Measurements from ENCODE around the gene KDM7A.

The KDM7A gene

DNA sequence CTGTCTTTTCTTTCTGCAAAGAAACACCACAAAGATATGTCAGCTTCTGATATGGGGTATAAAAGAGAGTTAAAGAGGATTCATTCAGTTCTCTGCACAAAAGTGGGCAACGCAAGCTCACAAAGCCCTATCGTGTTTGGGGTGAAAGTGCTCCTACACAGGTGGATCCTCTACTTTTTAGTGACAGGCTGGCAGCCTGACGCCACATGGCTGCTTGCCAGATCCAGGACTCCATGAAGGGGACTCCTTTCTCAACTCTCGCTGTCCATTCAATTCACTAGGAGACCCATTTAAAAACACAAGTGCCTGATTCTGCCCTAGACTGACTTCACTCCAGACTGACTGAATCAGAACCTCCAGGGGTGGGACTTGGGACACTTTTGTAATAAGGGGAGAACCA is 122.0 kb downstream of the KDM7A start:
- no peak for DNase-seq (ENCODE audit: low read depth in 2 of 2)

DNA sequence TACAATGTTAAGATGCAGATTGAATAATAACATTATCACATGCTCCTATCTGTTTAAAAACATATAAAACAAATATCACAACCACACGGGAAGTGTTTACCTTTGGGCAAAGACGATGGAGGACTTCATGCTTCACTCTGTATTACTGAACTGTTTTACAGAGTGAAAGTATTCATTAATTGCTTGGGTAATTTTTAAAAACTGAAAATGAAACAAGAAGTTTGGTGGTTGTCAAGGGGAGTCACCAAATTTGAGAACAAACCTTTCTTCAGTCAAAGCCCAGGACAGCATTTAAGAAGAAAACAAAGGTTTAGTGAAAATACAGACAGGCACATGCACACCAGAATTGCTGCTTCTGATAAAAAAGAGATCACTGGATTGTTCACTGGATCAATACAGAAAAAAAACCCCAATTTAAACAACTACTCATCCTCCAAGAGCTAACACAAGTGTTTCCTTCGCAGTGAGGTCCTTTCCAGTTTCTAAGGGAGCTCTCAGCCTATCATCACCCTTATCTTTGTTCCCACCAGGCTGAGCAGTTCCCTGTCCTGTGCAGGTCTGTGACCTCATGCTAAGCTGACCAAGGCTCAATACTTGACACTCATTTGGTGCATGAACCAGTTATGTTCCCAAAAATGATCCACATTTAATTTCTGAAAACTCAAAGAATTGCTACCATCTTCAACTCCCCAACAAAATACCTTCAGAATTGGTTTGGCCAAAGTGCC is 122.8 kb downstream of the KDM7A start:
- no peak for DNase-seq (ENCODE audit: low read depth in 2 of 2)

DNA sequence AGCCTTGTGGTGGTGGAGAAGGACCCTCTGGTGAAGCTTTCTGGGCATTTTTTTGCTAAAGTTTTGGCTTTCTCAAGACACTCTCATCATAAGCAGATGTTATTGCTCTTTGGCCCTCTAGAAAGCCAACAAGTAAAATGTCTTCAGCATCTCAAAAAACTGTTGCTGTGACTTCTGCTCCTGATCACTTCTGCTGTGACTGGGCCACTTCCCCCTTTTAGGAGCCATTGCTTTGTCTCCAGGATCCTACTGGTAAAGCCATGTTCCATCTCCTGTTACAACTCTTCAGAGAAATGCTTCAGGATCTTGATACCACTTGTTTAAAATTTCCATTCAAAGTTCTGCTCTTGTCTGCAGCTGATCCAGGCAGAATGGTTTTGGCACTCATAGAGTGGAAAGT is 125.0 kb downstream of the KDM7A start:
- no peak for DNase-seq (ENCODE audit: low read depth in 2 of 2)

DNA sequence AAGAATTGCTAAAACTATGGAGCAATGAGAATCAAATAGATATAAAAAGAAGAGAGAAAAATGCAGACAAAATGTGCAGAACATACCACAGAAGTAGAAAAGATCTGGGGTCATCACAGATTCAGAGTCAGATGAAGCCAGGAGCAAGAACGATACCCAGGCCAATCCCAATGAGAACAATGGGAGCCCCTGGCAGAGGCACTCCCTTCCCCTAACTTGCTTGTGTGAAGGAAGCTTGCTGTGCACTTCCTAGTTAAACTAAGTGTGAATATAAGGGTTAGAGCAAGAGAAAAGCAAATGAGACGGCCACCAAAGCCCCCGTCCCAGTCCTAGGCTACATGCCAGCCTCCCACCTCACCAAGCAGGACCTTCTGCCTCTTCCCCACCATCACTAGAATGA is 126.7 kb downstream of the KDM7A start:
- no peak for DNase-seq (ENCODE audit: low read depth in 2 of 2)

DNA sequence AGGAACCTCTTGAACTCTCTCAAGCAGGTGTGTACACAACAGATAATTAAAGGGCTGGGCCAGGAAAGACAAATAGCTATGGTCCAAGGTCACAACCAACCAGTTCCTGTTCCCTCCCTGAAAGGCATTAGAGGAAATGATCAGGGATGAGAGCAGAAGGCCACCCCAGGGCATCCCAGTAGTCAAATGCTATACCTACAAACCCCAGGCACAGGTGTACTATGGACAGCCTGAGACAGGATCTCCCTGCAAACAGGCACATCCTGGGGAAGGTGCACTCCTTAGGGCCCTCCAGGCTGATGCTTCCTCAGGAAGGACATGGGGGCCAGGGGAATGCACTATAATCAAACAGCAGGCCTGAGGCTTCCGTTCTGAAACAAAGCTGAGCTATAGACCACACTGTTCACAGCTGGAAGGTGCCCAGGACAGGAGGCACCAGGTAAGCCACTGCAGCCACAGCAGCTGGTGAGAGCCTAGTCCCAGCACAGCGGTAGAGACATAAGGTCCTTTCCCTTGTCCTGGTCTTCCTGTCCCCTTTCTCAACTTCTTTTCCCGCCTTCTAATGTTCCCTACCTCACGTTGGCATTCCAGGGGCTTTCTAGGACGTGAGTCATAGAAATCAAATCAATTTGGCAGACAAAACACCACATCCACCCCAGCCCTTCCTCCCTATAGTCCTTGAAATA is 127.3 kb downstream of the KDM7A start:
- no peak for DNase-seq (ENCODE audit: low read depth in 2 of 2)

DNA sequence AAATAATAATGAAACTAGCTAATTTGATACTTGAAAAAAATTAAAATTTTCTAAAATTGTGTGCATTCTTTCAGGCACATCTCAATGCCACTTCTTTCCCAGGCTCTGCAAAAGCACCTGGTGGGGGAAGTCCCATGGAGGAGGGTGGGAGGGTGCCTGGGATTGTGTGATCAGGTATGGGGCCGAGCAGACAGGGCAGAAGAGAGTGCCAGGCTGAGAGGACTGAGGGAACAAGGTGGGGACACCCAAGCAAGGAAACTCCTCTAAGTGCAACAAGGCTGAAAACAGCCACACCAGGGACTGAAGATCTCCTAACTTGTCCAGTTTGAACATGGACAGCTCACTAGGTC is 127.8 kb downstream of the KDM7A start:
- no peak for DNase-seq (ENCODE audit: low read depth in 2 of 2)

DNA sequence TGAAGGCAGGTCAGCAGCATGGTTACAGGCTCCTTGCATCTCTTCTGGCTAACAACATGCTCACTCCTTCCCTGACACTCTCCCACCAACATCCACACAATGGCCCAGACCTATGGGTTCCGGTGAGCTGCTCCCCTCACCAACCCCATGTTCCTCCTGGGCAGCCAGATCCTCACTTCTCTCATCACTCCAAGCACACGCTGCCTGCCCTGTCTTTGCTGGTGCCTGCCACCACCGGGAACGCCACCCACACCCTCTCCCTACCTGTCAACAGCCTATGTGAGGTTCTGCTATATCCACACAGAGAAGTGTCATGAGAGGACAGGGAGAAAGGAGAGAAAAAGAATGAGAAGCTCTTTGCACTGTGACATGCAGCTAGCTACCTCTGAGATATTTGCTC is 128.6 kb downstream of the KDM7A start:
- DNase-seq (ENCODE audit: low read depth in 2 of 2): no peak

DNA sequence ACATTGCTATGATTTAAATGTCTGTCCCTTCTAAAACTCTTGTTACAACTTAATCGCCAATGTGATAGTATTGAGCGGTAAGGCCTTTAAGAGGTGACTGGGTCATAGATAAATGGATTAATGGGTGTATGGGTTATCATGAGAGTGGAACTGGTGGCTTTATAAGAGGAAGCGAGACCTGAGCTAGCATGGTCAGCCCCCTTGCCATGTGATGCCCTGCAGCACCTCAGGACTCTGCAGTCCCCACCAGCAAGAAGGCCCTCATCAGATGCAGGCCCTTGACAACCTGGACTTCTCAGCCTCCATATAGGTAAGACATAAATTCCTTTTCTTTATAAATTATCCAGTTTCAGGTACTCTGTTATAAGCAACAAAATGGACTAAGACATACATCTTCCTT is 129.6 kb downstream of the KDM7A start:
- no peak for DNase-seq (ENCODE audit: low read depth in 2 of 2)

DNA sequence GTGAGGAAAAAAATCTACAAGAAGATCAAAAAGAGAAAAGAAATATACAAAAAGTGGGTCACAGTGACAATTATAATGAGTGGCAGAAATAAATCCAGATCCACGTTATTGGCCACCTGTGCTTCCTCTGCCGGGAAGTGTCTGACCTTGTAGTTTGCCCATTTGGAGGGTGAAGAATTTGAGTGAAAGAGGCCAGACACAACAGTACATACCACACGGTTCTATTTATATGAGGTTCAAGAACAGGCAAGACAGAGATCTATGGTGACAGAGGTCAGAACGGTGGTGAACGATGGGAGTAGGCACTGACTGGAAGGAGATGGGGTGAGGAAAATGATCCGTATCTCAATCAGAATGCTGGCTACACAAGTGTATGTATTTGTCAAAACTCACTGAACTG is 131.1 kb downstream of the KDM7A start:
- DNase-seq (ENCODE audit: low read depth in 2 of 2): no peak

DNA sequence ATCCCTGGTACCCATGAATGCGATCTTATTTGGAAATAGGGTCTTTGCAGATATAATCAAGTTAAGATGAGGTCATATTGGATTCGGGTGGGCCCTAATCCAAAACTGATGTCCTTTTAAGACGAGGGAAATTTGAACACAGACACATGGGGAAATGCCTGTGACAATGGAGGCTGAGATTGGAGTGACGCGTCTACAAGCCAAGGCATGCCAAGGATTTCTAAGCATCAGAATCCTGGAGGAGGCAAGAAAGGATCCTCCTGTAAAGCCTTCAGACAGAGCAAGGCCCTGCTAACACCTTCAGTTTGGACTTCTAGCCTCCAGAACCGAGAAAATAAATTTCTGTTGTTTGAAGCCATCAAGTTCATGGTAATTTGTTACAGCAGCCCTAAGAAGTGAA is 132.5 kb downstream of the KDM7A start:
- DNase-seq (ENCODE audit: low read depth in 2 of 2): no peak

DNA sequence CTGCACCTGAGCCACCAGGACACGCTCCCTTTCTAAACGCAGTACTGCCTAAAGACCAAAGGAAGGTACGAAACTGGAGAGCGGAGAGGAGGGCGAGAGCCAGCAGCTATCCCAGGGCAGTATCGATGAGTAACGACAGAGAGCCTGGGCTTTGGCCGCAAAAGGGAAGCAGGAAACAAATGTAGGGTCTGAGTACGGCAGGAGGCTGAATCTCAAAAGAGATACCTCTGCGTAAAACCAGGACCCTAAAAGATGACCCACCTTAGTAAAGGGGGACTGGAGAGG is 134.5 kb downstream of the KDM7A start:
- no peak for DNase-seq (ENCODE audit: low read depth in 2 of 2)

DNA sequence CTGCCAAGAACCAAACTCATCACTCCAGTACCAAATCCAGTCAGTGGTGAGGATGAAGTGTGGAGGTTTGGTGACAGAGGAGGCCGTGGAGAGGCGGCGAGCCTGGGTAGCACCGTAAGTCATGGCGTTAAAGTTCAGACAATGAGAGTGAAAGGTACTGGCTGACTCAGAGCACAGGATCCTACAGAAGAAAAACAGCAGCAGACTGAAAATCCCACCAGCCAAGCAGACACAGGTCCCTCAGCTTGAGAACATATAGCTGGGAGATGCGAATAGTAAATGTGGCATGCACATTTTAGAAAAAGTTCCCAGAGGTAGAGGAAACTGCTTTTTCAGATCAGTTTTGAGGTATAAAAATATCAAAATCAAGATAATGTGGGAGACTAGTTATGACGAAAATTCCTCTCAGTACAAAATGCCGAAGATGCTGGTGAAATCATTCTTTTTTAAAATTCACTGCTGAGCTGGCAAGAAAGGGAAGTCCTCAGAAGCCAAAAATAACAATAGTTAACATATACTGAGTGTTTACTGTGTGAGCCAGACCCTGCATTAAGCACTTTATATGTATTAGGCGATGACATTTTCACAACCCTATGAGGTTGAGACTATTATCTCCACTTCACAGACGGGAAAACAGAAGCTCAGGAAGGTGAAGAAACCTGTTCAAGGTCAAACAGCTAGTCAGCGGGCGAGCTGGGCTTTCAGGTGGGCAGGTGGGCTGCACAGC is 135.0 kb downstream of the KDM7A start:
- DNase-seq (ENCODE audit: low read depth in 2 of 2): no peak

DNA sequence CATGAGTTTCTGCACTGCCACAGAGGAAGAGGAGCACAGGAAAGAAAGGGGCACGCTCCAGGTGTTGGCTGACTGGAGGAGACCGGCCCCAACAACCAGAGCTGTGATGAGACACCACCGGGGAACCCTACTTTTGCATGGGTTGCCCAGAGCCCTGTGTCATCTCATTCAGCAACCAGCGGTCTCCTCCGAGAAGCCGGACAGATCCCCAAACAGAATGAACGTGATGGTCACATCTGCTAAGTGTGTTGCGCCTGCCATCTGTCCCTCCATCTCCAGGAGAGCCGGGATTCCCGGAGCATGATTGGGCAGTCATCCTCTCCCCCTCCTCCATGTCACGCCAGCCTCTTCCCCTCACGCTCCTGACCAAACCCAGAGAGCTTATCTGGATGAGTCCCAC is 136.9 kb downstream of the KDM7A start:
- no peak for DNase-seq (ENCODE audit: low read depth in 2 of 2)

DNA sequence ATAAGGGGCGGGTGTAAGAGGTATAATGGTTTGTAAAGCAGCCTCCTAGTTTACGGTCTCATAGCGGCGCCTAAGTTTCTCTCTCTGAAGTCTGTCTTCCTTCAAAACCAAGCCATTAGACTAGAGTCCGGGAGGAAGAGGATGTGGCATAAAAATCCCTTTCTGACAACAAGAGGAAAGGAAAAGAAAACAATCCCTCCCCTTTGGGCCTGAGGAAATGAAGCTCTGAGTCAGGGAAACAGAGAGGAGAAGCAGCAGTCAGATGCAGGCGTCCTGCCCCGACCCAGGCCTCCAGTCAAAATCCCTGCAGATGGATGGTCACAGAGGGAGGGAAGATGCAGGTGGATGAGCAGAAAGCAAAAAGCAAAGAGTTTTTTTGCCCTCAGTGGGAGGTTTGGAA is 137.7 kb downstream of the KDM7A start:
- DNase-seq (ENCODE audit: low read depth in 2 of 2): no peak

DNA sequence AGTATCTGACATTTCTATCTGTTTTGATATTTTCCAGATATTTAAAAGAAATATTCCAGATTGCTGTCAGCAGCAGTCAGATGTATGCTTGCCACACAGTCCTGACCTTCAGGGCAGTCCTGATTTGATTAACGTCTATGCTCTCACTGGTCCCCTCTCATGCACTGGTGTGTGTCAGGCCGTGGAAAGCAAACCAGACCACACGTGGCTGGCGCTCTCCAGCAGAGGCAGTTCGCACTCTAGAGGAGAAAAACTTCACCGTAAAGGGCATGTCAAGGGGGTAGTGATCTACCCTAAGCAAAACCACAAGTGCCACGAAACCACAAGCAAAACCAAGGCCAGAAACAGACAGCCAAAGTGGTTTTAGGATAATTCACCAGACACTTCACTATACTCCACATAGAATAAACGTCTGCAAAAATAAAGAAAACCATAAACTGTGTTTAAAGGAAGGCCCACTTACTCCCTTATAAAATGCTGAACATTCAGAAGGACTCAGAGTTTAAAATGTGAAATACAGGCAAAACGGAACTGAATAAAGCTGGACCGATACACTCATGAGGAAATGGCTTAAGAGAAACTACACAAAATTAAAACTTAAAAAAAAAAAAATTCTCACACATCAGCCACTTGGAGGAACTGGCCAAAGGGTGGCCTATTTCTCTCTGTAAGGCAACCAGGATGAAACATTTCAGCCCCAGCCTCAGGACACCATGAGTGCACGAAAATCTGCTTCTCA is 140.4 kb downstream of the KDM7A start:
- DNase-seq (ENCODE audit: low read depth in 2 of 2): no peak

DNA sequence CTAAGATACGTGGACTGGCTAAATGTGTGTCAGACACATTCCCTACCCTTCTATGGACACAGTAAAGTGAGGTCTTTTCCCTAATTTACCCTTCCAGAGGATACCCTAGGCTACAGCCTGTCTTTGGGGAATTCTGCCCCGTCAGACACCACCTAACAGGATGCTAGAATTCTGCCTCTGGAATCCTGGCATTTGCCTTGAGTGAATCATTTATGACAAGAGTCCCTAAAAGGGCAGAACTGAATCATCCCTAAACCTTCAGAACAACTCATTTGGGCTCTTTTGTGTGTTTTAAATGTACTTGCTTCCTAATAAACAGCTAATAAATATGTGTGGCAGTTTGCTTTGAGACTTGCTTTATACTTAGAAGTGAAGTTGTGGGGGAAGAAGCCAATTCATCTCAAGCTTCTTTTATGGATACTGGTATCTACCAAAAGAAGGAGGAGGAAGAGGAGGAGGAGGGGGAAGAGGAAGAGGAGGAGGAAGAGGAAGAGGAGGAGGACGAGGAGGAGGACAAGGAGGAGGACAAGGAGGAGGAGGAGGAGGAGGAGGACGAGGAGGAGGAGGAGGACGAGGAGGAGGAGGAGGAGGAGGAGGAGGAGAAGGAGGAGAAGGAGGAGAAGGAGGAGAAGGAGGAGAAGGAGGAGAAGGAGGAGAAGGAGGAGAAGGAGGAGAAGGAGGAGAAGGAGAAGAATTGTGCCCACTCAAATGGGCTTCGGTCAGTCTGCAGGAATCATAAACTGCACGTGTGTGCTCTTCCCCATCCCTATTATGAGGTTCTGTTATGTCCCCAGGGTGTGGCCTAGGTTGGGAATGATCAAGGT is 141.2 kb downstream of the KDM7A start:
- no peak for DNase-seq (ENCODE audit: low read depth in 2 of 2)
